BJ (cell line): ENCODE measurements around the gene FIGNL2. TPM values are rescaled to one million over a fixed set of nuclear protein-coding genes. Genes with fewer than 3 reads are reported as not detected.
"Not testable (repeated sequence)": the region's sequence is repeated elsewhere in the genome, so short reads cannot be mapped to it uniquely, and the experiment has no call there.

Source experiments
- CTCF ChIA-PET: fragments of 350-600 bp; formaldehyde crosslinking; extraction: SDS; loops from one replicate; lab custom pipeline; 2021; ENCODE audit warnings: antibody characterized with exemption, inconsistent platforms; lab: Yijun Ruan, JAX
- POLR2A ChIA-PET: fragments of 300-600 bp; sonication (Branson Sonifier 250); formaldehyde crosslinking; extraction: SDS; loops from one replicate; lab custom pipeline; 2021; ENCODE audit warnings: antibody characterized with exemption; lab: Charles Lee
- DNase-seq: peaks from one replicate; pipeline ENCODE4 v3.0.0-alpha.2; 2011; ENCODE audit warnings: low read depth
- H3K27me3 ChIP-seq: 2 replicates; pipeline ENCODE4 v1.6.0; 2011; ENCODE audit warnings: low read length; ENCODE audit not compliant: control insufficient read depth, insufficient read depth
- H3K36me3 ChIP-seq: 2 replicates; pipeline ENCODE4 v1.5.1; 2011; ENCODE audit warnings: low read length; ENCODE audit not compliant: control insufficient read depth, insufficient read depth
- H3K4me3 ChIP-seq: 2 replicates; pipeline ENCODE4 v1.5.1; 2011; ENCODE audit warnings: low read depth, mild to moderate bottlenecking, control low read depth, low read length
- polyA plus RNA-seq: library from polyadenylated mRNA; depleted of rRNA; stranded (reverse); fragments of >200 nt; gene quantifications from 2 replicates; pipeline ENCODE4 v1.2.3, GENCODE V29; 2011
- TF ChIP-seq, protein P1 (sequence below): IDR thresholded peaks from 2 replicates; pipeline ENCODE4 v1.5.1; 2011; ENCODE audit warnings: low read depth, mild to moderate bottlenecking, control low read depth, inconsistent platforms, low read length, moderate library complexity; ENCODE audit not compliant: insufficient read depth

Gene FIGNL2
- polyA plus RNA-seq, 1 experiment, result 0.01 TPM

DNA sequence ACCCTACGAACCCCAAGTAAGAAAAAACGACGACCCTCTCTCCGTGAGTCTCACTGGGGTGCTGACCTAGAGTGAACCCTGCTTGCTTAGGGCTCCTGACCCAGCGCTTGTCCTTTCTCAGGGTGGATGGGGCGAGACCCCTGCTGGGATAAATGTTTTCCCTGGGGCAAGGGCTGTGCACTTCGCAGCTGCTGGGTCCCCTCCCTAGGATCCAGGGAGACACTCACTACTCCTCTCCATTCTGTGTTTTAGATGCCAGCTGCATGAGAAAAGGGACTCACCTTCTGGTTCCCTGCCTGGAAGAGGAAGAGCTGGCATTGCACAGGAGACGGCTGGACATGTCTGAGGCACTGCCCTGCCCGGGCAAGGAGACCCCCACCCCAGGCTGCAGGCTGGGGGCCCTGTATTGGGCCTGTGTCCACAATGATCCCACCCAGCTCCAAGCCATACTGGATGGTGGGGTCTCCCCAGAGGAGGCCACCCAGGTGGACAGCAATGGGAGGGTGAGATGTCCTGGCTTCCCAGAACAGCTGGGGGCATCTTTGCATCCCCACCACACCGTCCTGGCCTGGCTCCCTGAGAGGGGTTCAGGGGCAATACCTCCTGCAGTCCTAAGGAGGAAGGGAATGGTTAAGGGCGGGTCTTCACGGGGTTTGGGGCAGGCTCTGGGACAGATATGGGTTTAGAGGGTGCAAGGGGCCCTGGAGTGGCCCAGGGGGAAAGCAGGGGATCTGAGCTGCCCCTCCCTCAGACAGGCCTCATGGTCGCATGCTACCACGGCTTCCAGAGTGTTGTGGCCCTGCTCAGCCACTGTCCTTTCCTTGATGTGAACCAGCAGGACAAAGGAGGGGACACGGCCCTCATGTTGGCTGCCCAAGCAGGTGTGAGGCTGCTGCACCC is 40.0 kb upstream of the FIGNL2 start:
- Histone ChIP-seq H3K36me3 (no peaks in the 10 kb centered on the region), H3K4me3 (no peak overlapping the region), H3K27me3 (no peaks in the 10 kb centered on the region)
- ChIA-PET POLR2A (no interaction called here), CTCF (interaction anchor here (0.8 to 3.0 kb wide), 9 partner anchors 9 to 137 kb away, joined by 3 to 28 read pairs (median 4); no protein-coding TSS in a partner anchor)
- TF ChIP-seq, protein P1, sequence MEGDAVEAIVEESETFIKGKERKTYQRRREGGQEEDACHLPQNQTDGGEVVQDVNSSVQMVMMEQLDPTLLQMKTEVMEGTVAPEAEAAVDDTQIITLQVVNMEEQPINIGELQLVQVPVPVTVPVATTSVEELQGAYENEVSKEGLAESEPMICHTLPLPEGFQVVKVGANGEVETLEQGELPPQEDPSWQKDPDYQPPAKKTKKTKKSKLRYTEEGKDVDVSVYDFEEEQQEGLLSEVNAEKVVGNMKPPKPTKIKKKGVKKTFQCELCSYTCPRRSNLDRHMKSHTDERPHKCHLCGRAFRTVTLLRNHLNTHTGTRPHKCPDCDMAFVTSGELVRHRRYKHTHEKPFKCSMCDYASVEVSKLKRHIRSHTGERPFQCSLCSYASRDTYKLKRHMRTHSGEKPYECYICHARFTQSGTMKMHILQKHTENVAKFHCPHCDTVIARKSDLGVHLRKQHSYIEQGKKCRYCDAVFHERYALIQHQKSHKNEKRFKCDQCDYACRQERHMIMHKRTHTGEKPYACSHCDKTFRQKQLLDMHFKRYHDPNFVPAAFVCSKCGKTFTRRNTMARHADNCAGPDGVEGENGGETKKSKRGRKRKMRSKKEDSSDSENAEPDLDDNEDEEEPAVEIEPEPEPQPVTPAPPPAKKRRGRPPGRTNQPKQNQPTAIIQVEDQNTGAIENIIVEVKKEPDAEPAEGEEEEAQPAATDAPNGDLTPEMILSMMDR, result no peak
- DNase-seq, result no peak

DNA sequence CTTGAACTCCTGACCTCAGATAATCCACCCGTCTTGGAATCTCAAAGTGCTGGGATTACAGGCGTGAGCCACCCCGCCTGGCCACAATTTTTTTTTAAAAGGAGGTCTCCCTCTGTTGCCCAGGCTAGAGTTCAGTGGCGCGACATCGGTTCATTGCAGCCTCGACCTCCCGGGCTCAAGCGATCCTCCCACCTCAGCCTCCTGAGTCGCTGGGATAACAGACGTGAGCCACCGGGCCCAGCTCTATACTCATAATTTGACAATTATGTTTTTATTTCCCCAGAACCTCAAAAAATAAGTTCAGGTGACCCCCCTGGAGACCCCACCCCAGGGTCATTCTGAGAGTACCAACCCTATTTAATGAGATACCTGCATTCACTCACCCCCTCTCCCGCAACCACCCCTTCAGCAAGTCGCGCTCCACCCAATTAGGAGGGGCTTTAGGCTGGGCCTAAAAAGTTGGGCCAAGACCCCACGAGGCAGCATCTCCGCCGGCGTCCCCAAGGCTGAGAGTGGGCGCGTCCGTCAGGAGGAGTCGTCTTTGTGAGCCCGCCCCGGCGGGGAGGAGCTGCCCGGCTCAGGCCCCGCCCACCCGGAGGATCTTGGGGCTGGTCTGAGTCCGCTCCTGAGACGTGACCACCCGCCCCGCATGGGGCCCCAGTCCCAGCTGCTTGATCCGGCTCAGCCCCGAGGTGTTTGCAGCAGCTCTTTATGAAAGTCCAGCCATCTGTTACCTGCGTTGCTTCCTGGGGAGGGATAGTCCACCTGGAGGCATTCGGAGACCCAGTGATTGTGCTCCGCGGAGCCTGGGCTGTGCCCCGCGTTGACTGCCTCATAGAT is 39.2 kb upstream of the FIGNL2 start, which contains the start of gene ANKRD33:
Gene ANKRD33 (plus strand): TSS at position 628 of the 840 bp plus-strand sequence. CDS start 84 bp downstream, at position 712.
- ChIA-PET CTCF (interaction anchor here (0.7 to 3.0 kb wide), 5 partner anchors 13 to 465 kb away, joined by 3 to 28 read pairs (median 4); no protein-coding TSS in a partner anchor), POLR2A (no interaction called here)
- TF ChIP-seq, protein P1, result no peak
- Histone ChIP-seq H3K36me3 (no peaks in the 10 kb centered on the region), H3K4me3 (no peak within 1 kb of the TSS), H3K27me3 (no peaks in the 10 kb centered on the region)
- DNase-seq, result no peak

DNA sequence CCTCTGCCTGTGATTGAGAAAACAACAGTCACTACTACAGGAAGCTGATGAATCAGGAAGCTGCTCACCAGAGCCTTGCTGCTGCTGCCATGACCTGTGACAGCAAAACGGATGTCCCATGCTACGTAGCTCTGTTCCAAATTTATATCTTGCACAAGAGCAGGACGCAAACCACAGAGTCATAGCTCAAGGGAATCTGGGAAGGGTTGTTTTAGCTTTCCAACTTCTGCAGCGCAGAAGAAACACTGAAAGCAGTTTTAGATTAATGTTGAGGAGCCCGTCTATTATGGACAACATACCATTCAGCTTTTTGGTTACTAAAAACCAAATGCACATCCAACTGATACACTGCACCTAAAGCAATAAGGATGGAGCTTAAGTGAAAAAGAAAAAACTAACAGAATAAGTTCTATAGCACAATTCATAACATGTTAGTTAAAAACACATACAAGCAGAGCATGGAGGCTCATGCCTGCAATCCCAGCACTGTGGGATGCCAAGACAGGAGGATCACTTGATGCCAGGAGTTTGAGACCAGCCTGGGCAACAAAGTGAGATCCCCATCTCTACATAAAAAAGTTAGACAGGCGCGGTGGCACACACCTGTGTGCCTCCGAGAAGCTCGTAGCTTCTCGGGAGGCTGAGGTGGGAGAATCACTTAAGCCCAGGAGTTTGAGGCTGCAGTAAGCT is 37.6 kb upstream of the FIGNL2 start:
- peak; percentile 88 for DNase-seq
- TF ChIP-seq, protein P1, result no peak
- Histone ChIP-seq H3K36me3 (no peaks in the 10 kb centered on the region), H3K27me3 (no peaks in the 10 kb centered on the region), H3K4me3 (no peak overlapping the region)
- ChIA-PET CTCF (interaction anchor here (0.7 to 3.0 kb wide), 12 partner anchors 8 to 465 kb away, joined by 3 to 24 read pairs (median 4); no protein-coding TSS in a partner anchor), POLR2A (interaction anchor here (0.6 kb wide), 1 partner anchor 15 kb away, joined by 5 read pairs; no protein-coding TSS in a partner anchor)

DNA sequence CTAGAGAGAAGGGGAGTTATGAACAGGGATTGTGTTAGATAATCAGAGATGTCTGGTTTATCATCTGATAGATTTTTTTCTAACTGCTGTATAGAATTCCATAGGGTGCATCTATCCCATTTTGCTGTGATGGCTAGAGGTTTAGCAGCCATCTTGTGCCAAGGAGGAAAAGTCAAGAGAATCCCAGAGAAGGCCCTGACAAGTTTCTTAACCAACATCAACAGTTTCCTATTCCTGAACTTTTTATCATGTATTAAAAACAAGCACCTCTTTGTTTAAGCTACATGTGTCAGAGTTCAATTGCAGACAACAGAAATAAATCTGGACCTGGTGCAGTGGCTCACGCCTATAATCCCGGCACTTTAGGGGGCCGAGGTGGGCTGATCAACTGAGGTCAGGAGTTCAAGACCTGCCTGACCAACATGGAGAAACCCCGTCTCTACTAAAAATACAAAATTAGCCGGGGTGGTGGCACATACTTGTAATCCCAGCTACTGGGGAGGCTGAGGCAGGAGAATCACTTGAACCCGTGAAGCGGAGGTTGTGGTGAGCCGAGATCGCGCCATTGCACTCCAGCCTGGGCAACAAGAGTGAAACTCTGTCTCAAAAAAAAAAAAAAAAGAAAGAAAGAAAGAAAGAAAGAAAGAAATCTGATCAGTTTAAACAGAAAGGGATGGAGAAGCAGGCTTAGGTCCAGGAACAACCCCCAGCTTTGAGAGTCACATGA is 36.9 kb upstream of the FIGNL2 start:
- POLR2A ChIA-PET, result interaction anchor here (0.6 kb wide), 1 partner anchor 14 kb away, joined by 5 read pairs; no protein-coding TSS in a partner anchor
- not testable (repeated sequence) for H3K4me3 ChIP-seq

More for the DNA sequence above, 36.9 kb upstream of the FIGNL2 start:
- H3K36me3 ChIP-seq, H3K27me3 ChIP-seq, DNase-seq: not testable (repeated sequence)
- CTCF ChIA-PET, result interaction anchor here (0.7 to 3.0 kb wide), 11 partner anchors 9 to 465 kb away, joined by 3 to 24 read pairs (median 4); no protein-coding TSS in a partner anchor
